SK-N-SH treated with all-trans-retinoic acid at 6 μM for 48 hours (cell line): Measurements from ENCODE around the gene SSRP1.

ENCODE experiments used
- ATAC-seq: fragments of 200-7000 bp; cut with Tn5 transposase; 3 replicates; pipeline ENCODE4 v1.9.1; 2020; ENCODE audit warnings: mild to moderate bottlenecking, moderate library complexity
- ARNTL ChIP-seq: fragments of 450-650 bp; formaldehyde crosslinking; IDR thresholded peaks from 2 replicates; pipeline ENCODE4 v1.5.0; 2020; ENCODE audit warnings: low read depth, mild to moderate bottlenecking, moderate library complexity, borderline replicate concordance
- BACH2 ChIP-seq: fragments of 250-450 bp; sonication (Bioruptor Pico); IDR thresholded peaks from 2 replicates; pipeline ENCODE4 v1.9.0; 2021; ENCODE audit warnings: mild to moderate bottlenecking, borderline replicate concordance
- CREB5 ChIP-seq: fragments of 250-450 bp; sonication (Bioruptor Pico); IDR thresholded peaks from 2 replicates; pipeline ENCODE4 v1.5.1; 2020; ENCODE audit warnings: low read depth, mild to moderate bottlenecking, moderate library complexity
- CSDC2 ChIP-seq: fragments of 250-450 bp; sonication (Bioruptor Pico); IDR thresholded peaks from 2 replicates; pipeline ENCODE4 v1.5.0; 2020; ENCODE audit warnings: mild to moderate bottlenecking, moderate library complexity
- CSRNP3 ChIP-seq: fragments of 250-450 bp; sonication (Bioruptor Pico); IDR thresholded peaks from 2 replicates; pipeline ENCODE4 v1.5.1; 2021; ENCODE audit warnings: mild to moderate bottlenecking, moderate library complexity
- ESRRG ChIP-seq: fragments of 250-450 bp; sonication (Bioruptor Pico); IDR thresholded peaks from 2 replicates; pipeline ENCODE4 v1.6.1; 2021; ENCODE audit warnings: mild to moderate bottlenecking
- GLIS3 ChIP-seq: fragments of 250-450 bp; sonication (Bioruptor Pico); IDR thresholded peaks from 2 replicates; pipeline ENCODE4 v1.5.0; 2020; ENCODE audit warnings: mild to moderate bottlenecking, moderate library complexity
- ISL1 ChIP-seq: fragments of 250-450 bp; sonication (Bioruptor Pico); IDR thresholded peaks from 2 replicates; pipeline ENCODE4 v2.1.2; 2022; ENCODE audit warnings: mild to moderate bottlenecking, moderate library complexity
- OSR1 ChIP-seq: fragments of 250-450 bp; sonication (Bioruptor Pico); IDR thresholded peaks from 2 replicates; pipeline ENCODE4 v1.8.0; 2022; ENCODE audit warnings: moderate library complexity, mild to moderate bottlenecking, inconsistent platforms
- PATZ1 ChIP-seq: fragments of 250-450 bp; sonication (Bioruptor Pico); IDR thresholded peaks from 2 replicates; pipeline ENCODE4 v1.8.0; 2020; ENCODE audit warnings: mild to moderate bottlenecking, moderate library complexity, borderline replicate concordance
- PPARA ChIP-seq: fragments of 250-450 bp; sonication (Bioruptor Pico); IDR thresholded peaks from 2 replicates; pipeline ENCODE4 v1.5.0; 2020; ENCODE audit warnings: mild to moderate bottlenecking, borderline replicate concordance
- RARB ChIP-seq: fragments of 250-450 bp; sonication (Bioruptor Pico); IDR thresholded peaks from 2 replicates; pipeline ENCODE4 v1.8.0; 2021; ENCODE audit warnings: mild to moderate bottlenecking, moderate library complexity
- TSHZ2 ChIP-seq: fragments of 250-450 bp; sonication (Bioruptor Pico); IDR thresholded peaks from 2 replicates; pipeline ENCODE4 v1.5.0; 2020; ENCODE audit warnings: mild to moderate bottlenecking, moderate library complexity
- ZFP3 ChIP-seq: fragments of 250-450 bp; sonication (Bioruptor Pico); IDR thresholded peaks from 2 replicates; pipeline ENCODE4 v1.5.0; 2020; ENCODE audit warnings: mild to moderate bottlenecking, moderate library complexity
- ZFP30 ChIP-seq: fragments of 450-650 bp; formaldehyde crosslinking; IDR thresholded peaks from 2 replicates; pipeline ENCODE4 v1.5.0; 2022; ENCODE audit warnings: mild to moderate bottlenecking, moderate library complexity
- ZNF70 ChIP-seq: fragments of 450-650 bp; formaldehyde crosslinking; IDR thresholded peaks from 2 replicates; pipeline ENCODE4 v1.5.0; 2020; ENCODE audit warnings: mild to moderate bottlenecking, moderate library complexity
- ZNF8 ChIP-seq: fragments of 450-650 bp; formaldehyde crosslinking; IDR thresholded peaks from 2 replicates; pipeline ENCODE4 v1.5.0; 2020; ENCODE audit warnings: mild to moderate bottlenecking, moderate library complexity
- TF ChIP-seq, protein P1 (sequence below): fragments of 250-450 bp; sonication (Bioruptor Pico); IDR thresholded peaks from 2 replicates; pipeline ENCODE4 v1.8.0; 2021; ENCODE audit warnings: low read depth, mild to moderate bottlenecking, moderate library complexity, borderline replicate concordance

The SSRP1 gene

GRCh38 chr11:57320719-57321387, 14.8 kb downstream of the SSRP1 start:
- TF ChIP-seq BACH2 (CRISPR knock-in tag) (no peak), ZFP30 (CRISPR knock-in tag) (no peak), ESRRG (CRISPR knock-in tag) (no peak), RARB (no peak), ZFP3 (no peak), ARNTL (CRISPR knock-in tag) (no peak), CSRNP3 (no peak), OSR1 (CRISPR knock-in tag) (no peak), ZNF70 (CRISPR knock-in tag) (no peak), PATZ1 (CRISPR knock-in tag) (no peak), PPARA (CRISPR knock-in tag) (no peak), CREB5 (no peak), ISL1 (no peak), GLIS3 (no peak), ZNF8 (CRISPR knock-in tag) (no peak), TSHZ2 (CRISPR knock-in tag) (no peak)
- ATAC-seq = no peak

GRCh38 chr11:57320067-57320718, 15.5 kb downstream of the SSRP1 start:
- ATAC-seq = no peak
- TF ChIP-seq RARB (no peak), GLIS3 (no peak), CSDC2 (CRISPR knock-in tag) (no peak), ZNF70 (CRISPR knock-in tag) (no peak), PATZ1 (CRISPR knock-in tag) (no peak), BACH2 (CRISPR knock-in tag) (no peak), TSHZ2 (CRISPR knock-in tag) (no peak)
- TF ChIP-seq, protein P1, sequence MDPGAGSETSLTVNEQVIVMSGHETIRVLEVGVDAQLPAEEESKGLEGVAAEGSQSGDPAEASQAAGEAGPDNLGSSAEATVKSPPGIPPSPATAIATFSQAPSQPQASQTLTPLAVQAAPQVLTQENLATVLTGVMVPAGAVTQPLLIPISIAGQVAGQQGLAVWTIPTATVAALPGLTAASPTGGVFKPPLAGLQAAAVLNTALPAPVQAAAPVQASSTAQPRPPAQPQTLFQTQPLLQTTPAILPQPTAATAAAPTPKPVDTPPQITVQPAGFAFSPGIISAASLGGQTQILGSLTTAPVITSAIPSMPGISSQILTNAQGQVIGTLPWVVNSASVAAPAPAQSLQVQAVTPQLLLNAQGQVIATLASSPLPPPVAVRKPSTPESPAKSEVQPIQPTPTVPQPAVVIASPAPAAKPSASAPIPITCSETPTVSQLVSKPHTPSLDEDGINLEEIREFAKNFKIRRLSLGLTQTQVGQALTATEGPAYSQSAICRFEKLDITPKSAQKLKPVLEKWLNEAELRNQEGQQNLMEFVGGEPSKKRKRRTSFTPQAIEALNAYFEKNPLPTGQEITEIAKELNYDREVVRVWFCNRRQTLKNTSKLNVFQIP (CRISPR knock-in tag) = no peak
